ENCODE data around the gene SOX4. TPM values are rescaled to one million over a fixed set of nuclear protein-coding genes. Genes with fewer than 3 reads are reported as not detected.

Gene SOX4
- total RNA-seq, 2 donors from 2014 or later, result 3.1 to 5.1 TPM

DNA sequence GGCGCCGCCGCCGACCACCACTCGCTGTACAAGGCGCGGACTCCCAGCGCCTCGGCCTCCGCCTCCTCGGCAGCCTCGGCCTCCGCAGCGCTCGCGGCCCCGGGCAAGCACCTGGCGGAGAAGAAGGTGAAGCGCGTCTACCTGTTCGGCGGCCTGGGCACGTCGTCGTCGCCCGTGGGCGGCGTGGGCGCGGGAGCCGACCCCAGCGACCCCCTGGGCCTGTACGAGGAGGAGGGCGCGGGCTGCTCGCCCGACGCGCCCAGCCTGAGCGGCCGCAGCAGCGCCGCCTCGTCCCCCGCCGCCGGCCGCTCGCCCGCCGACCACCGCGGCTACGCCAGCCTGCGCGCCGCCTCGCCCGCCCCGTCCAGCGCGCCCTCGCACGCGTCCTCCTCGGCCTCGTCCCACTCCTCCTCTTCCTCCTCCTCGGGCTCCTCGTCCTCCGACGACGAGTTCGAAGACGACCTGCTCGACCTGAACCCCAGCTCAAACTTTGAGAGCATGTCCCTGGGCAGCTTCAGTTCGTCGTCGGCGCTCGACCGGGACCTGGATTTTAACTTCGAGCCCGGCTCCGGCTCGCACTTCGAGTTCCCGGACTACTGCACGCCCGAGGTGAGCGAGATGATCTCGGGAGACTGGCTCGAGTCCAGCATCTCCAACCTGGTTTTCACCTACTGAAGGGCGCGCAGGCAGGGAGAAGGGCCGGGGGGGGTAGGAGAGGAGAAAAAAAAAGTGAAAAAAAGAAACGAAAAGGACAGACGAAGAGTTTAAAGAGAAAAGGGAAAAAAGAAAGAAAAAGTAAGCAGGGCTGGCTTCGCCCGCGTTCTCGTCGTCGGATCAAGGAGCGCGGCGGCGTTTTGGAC, 2.0 kb downstream of the SOX4 start:
- peaks cover 0 to 25% of the 10 kb centered on the region in 2 donors for H3K4me1 ChIP-seq
- no peak for DNase-seq (ENCODE audit: low spot score)
- H3K9me3 ChIP-seq, result no peaks in the 10 kb centered on the region
- H3K36me3 ChIP-seq, result no peaks in the 10 kb centered on the region
- TF ChIP-seq, protein P1, sequence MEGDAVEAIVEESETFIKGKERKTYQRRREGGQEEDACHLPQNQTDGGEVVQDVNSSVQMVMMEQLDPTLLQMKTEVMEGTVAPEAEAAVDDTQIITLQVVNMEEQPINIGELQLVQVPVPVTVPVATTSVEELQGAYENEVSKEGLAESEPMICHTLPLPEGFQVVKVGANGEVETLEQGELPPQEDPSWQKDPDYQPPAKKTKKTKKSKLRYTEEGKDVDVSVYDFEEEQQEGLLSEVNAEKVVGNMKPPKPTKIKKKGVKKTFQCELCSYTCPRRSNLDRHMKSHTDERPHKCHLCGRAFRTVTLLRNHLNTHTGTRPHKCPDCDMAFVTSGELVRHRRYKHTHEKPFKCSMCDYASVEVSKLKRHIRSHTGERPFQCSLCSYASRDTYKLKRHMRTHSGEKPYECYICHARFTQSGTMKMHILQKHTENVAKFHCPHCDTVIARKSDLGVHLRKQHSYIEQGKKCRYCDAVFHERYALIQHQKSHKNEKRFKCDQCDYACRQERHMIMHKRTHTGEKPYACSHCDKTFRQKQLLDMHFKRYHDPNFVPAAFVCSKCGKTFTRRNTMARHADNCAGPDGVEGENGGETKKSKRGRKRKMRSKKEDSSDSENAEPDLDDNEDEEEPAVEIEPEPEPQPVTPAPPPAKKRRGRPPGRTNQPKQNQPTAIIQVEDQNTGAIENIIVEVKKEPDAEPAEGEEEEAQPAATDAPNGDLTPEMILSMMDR (IDR thresholded peaks at IDR 0.05), result no peak
- peak overlapping the region; percentile 86 to 92 for H3K27ac ChIP-seq
- H3K27me3 ChIP-seq, result no peaks in the 10 kb centered on the region
- H3K4me3 ChIP-seq, result peak overlapping the region; percentile 66 to 83

DNA sequence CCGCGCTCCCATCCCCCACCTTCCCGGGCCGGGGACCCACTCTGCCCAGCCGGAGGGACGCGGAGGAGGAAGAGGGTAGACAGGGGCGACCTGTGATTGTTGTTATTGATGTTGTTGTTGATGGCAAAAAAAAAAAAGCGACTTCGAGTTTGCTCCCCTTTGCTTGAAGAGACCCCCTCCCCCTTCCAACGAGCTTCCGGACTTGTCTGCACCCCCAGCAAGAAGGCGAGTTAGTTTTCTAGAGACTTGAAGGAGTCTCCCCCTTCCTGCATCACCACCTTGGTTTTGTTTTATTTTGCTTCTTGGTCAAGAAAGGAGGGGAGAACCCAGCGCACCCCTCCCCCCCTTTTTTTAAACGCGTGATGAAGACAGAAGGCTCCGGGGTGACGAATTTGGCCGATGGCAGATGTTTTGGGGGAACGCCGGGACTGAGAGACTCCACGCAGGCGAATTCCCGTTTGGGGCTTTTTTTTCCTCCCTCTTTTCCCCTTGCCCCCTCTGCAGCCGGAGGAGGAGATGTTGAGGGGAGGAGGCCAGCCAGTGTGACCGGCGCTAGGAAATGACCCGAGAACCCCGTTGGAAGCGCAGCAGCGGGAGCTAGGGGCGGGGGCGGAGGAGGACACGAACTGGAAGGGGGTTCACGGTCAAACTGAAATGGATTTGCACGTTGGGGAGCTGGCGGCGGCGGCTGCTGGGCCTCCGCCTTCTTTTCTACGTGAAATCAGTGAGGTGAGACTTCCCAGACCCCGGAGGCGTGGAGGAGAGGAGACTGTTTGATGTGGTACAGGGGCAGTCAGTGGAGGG, 2.8 kb downstream of the SOX4 start:
- TF ChIP-seq, protein P1 (IDR thresholded peaks at IDR 0.05), result no peak
- Histone ChIP-seq H3K4me1 (peaks cover 0 to 25% of the 10 kb centered on the region in 2 donors), H3K4me3 (peak overlapping the region; percentile 66 to 83), H3K27ac (peak overlapping the region; percentile 86 to 92), H3K9me3 (no peaks in the 10 kb centered on the region), H3K36me3 (no peaks in the 10 kb centered on the region), H3K27me3 (no peaks in the 10 kb centered on the region)
- DNase-seq (ENCODE audit: low spot score), result peak; percentile 64

DNA sequence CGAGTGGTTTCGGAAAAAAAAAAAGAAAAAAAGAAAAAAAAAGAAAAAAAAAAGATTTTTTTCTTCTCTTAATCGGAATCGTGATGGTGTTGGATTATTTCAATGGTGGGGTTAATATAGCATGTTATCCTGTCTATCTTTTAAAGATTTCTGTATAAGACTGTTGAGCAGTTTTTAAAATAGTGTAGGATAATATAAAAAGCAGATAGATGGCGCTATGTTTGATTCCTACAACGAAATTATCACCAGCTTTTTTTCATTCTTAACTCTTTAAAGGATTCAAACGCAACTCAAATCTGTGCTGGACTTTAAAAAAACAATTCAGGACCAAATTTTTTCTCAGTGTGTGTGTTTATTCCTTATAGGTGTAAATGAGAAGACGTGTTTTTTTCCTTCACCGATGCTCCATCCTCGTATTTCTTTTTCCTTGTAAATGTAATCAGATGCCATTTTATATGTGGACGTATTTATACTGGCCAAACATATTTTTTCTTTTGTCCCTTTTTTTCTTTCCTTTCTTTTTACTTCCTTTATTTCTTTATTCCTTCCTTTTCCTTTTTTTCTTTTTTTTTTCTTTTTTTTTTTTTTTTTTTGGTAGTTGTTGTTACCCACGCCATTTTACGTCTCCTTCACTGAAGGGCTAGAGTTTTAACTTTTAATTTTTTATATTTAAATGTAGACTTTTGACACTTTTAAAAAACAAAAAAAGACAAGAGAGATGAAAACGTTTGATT, 3.6 kb downstream of the SOX4 start:
- peak overlapping the region; percentile 86 to 92 for H3K27ac ChIP-seq
- no peaks in the 10 kb centered on the region for H3K27me3 ChIP-seq
- peaks cover 0 to 25% of the 10 kb centered on the region in 2 donors for H3K4me1 ChIP-seq
- DNase-seq (ENCODE audit: low spot score), result no peak
- no peaks in the 10 kb centered on the region for H3K9me3 ChIP-seq
- H3K4me3 ChIP-seq, result peak overlapping the region; percentile 66 to 83
- TF ChIP-seq, protein P1 (IDR thresholded peaks at IDR 0.05), result peak; percentile 41 to 71
- no peaks in the 10 kb centered on the region for H3K36me3 ChIP-seq

DNA sequence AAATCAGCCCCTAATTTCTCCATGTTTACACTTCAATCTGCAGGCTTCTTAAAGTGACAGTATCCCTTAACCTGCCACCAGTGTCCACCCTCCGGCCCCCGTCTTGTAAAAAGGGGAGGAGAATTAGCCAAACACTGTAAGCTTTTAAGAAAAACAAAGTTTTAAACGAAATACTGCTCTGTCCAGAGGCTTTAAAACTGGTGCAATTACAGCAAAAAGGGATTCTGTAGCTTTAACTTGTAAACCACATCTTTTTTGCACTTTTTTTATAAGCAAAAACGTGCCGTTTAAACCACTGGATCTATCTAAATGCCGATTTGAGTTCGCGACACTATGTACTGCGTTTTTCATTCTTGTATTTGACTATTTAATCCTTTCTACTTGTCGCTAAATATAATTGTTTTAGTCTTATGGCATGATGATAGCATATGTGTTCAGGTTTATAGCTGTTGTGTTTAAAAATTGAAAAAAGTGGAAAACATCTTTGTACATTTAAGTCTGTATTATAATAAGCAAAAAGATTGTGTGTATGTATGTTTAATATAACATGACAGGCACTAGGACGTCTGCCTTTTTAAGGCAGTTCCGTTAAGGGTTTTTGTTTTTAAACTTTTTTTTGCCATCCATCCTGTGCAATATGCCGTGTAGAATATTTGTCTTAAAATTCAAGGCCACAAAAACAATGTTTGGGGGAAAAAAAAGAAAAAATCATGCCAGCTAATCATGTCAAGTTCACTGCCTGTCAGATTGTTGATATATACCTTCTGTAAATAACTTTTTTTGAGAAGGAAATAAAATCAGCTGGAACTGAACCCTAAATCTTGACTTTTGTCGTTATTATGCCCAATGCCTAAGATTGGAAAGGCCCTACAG, 4.5 kb downstream of the SOX4 start:
- Histone ChIP-seq H3K27me3 (no peaks in the 10 kb centered on the region), H3K27ac (peak overlapping the region; percentile 54 to 92), H3K4me3 (peak overlapping the region; percentile 66 to 83), H3K4me1 (peaks cover 0 to 20% of the 10 kb centered on the region in 2 donors), H3K9me3 (no peaks in the 10 kb centered on the region), H3K36me3 (no peaks in the 10 kb centered on the region)
- DNase-seq (ENCODE audit: low spot score), result no peak
- TF ChIP-seq, protein P1 (IDR thresholded peaks at IDR 0.05), result no peak

DNA sequence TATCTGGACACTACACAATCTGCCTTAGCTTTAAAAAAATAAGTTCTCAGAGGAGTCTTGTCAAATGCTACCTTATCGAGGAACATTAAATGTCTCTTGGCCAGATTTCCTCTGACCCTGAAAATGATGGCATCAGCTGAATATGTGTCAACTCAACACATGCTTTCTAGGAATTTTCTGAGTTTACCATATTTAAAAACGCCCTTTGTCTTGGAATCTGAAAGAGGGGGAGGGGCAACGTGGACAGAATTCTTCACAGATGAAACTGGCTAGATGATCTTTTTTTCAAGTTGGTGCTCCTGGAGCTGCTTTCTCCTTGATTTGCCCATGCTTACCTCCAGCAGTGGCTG, 5.1 kb downstream of the SOX4 start:
- TF ChIP-seq, protein P1 (IDR thresholded peaks at IDR 0.05), result no peak
- no peak for DNase-seq (ENCODE audit: low spot score)
- Histone ChIP-seq H3K36me3 (no peaks in the 10 kb centered on the region), H3K4me1 (peaks cover 0 to 18% of the 10 kb centered on the region in 2 donors), H3K27ac (peak overlapping the region in 1 of 2 donors; percentile 54), H3K4me3 (no peak overlapping the region), H3K27me3 (no peaks in the 10 kb centered on the region), H3K9me3 (no peaks in the 10 kb centered on the region)
